HG03108 (cell line): Measurements from ENCODE around the gene ZBTB42.
"Not testable (repeated sequence)": the region's sequence is repeated elsewhere in the genome, so short reads cannot be mapped to it uniquely, and the experiment has no call there.

ENCODE experiments used
- ATAC-seq: cut with Tn5 transposase; IDR thresholded peaks from one replicate; pipeline ENCODE4 v1.9.1; 2021; ENCODE audit warnings: moderate library complexity; ENCODE audit not compliant: unreplicated experiment

The ZBTB42 gene

GRCh38 chr14:104830781-104831180 is 29.9 kb downstream of the ZBTB42 start:
- ATAC-seq, result no peak

GRCh38 chr14:104836171-104836935 is 35.5 kb downstream of the ZBTB42 start:
- not testable (repeated sequence) for ATAC-seq

- no peak for ATAC-seq
Observed at GRCh38 chr14:104841730-104842129, 40.8 kb downstream of the ZBTB42 start.

GRCh38 chr14:104843006-104843405 is 42.1 kb downstream of the ZBTB42 start:
- ATAC-seq, result no peak

GRCh38 chr14:104843442-104844305 is 42.8 kb downstream of the ZBTB42 start:
- ATAC-seq, result no peak

GRCh38 chr14:104844306-104845032 is 43.6 kb downstream of the ZBTB42 start:
- ATAC-seq, result no peak

- ATAC-seq, result no peak
Observed at GRCh38 chr14:104845033-104845666, 44.2 kb downstream of the ZBTB42 start.

GRCh38 chr14:104845834-104846441 is 45.0 kb downstream of the ZBTB42 start:
- no peak for ATAC-seq

- ATAC-seq, result no peak
Observed at GRCh38 chr14:104852280-104852663, 51.4 kb downstream of the ZBTB42 start.
